Measurements from ENCODE around the gene HAT1.

DNA sequence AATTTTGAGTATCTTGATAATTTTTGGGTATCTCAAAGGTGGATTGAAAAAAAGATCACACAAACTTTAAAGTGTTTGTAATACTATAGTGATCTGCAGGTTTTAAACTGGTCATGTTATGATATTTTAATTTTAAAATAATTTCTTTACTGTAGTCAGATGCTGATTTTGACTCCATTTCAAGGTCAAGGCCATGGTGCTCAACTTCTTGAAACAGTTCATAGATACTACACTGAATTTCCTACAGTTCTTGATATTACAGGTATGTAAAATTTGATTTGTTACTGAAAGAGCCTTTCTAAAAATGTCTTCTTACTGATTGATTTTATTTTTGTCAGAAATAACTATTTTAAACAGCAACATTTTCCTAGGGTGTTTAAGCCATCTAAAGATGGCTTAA lies 44.4 kb downstream of the HAT1 start:
- TF ChIP-seq POLR2A (IDR thresholded peaks at IDR 0.05; ENCODE audit: low read depth, low read length), result no peak
- no peak for TF ChIP-seq RAD21 (IDR thresholded peaks at IDR 0.05; ENCODE audit: low read length)
- no peak for TF ChIP-seq CEBPB (IDR thresholded peaks at IDR 0.05; ENCODE audit: low read depth, low read length)
- TF ChIP-seq RCOR1 (IDR thresholded peaks at IDR 0.05; ENCODE audit: insufficient replicate concordance, low read length), result no peak
- TF ChIP-seq, protein P1, sequence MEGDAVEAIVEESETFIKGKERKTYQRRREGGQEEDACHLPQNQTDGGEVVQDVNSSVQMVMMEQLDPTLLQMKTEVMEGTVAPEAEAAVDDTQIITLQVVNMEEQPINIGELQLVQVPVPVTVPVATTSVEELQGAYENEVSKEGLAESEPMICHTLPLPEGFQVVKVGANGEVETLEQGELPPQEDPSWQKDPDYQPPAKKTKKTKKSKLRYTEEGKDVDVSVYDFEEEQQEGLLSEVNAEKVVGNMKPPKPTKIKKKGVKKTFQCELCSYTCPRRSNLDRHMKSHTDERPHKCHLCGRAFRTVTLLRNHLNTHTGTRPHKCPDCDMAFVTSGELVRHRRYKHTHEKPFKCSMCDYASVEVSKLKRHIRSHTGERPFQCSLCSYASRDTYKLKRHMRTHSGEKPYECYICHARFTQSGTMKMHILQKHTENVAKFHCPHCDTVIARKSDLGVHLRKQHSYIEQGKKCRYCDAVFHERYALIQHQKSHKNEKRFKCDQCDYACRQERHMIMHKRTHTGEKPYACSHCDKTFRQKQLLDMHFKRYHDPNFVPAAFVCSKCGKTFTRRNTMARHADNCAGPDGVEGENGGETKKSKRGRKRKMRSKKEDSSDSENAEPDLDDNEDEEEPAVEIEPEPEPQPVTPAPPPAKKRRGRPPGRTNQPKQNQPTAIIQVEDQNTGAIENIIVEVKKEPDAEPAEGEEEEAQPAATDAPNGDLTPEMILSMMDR (conservative IDR thresholded peaks at IDR 0.05; ENCODE audit: low read depth, low read length), result no peak

Data from IMR-90 (cell line).